Activated CD4-positive, alpha-beta T cell treated with anti-CD3 and anti-CD28 coated beads, Interleukin-2, Interleukin-6, amounts not matched to agents 100 ng/mL and 50 ng/mL, durations not matched to agents 16 hours and 8 hours (primary cell): ENCODE results near the gene ZNF26.
"Not testable (repeated sequence)": the region's sequence is repeated elsewhere in the genome, so short reads cannot be mapped to it uniquely, and the experiment has no call there.

ENCODE experiments used
- DNase-seq: peaks from one replicate; pipeline ENCODE4 v3.0.0-alpha.2; 2020

Gene ZNF26

GRCh38 chr12:132956011-132956788 is 30.0 kb upstream of the ZNF26 start, which contains the start of gene ZNF605:
TSS of gene ZNF605 (minus strand) at chr12:132956306. CDS start at chr12:132945635, 10,671 bp downstream.
- DNase-seq: peak; percentile 88

DNA sequence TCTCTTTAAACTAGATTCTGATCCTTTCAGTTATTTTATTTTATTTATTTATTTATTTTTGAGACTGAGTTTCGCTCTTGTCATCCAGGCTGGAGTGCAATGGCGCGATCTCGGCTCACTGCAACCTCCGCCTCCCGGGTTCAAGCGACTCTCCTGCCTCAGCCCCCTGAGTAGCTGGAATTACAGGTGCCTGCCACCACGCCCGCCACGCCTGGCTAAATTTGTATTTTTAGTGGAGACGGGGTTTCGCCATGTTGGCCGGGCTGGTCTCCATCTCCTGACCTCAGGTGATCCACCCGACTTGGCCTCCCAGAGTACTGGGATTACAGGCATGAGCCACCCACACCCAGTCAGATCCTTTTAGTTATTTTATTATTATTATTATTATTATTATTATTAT is 24.4 kb upstream of the ZNF26 start:
- not testable (repeated sequence) for DNase-seq

DNA sequence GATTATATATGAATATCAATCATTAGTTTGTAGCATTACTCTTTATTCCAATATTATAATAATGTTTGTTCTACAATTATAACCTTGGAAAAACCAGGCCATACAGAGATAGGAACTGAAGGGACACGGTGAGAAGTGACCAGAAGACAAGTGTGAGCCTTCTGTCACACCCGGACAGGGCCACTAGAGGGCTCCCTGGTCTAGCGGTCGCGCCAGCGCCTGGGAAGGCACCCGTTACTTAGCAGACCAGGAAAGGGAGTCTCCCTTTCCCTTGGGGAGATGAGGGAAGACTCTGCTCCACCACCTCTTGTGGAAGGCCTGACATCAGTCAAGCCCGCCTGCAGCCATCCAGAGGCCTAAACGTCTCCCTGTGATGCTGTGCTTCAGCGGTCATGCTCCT is 22.2 kb upstream of the ZNF26 start:
- DNase-seq: peak; percentile 14

- DNase-seq: no peak
Observed at GRCh38 chr12:132965796-132966195, 20.4 kb upstream of the ZNF26 start.

- no peak for DNase-seq
Observed at GRCh38 chr12:132966676-132967415, 19.3 kb upstream of the ZNF26 start.

GRCh38 chr12:132967736-132968135 is 18.4 kb upstream of the ZNF26 start:
- DNase-seq: no peak

DNA sequence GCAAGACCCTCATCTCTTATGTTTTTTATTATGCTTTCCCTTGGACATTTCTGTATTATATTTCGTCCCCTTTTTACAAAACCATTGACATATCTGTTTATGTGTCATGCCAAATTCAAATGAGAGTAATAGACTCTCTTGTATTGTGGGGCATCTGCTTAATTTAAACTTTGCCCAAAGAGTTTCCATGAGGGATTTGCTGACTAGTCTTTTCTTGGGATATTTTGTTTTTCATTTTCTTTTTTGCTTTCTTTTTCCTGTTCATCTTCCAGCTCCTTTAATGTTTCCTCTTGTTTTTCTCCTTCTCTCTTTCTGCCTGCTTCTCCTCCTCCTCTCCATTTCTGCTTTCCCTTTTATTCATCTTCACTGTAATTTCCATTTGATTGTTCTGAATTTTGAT is 13.8 kb upstream of the ZNF26 start:
- no peak for DNase-seq

- DNase-seq: peak; percentile 36
Observed at GRCh38 chr12:132976870-132977269, 9.3 kb upstream of the ZNF26 start.

DNA sequence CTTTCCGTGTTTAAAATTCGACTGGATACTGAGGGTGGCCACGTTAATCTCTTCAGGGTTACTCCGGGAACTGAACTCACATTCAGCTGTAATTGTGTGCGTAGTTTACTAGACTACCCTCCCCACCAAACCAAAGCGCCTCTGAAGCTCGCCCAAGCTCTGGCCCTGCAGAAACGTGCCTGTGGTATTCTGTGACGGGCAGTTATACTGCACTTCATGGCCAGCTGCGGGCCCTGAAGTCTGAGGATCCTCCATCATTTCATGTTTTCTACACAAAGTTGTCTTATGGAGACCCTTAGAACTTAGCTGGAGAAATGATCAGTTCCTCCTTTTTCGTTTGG is 688 bp downstream of the ZNF26 start:
- DNase-seq: no peak

DNA sequence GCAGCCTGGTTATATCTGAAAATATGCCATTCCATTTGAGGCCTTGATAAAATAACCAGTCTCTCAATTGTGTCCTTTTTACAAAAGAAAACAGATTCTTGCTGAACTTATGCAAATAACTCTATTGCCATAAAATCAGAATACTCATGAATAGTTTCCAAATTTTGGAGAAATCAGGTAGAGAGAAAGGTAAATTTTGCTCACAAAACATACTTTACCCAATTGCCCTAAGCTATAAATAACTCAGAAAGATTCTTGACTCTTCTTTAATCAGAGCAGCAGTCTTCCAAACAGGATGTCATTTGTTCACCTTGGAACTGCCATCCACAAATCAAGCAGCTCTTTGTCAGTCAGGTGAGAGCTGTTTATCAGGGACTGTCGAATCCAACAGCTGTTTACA is 12.6 kb downstream of the ZNF26 start:
- DNase-seq: no peak

DNA sequence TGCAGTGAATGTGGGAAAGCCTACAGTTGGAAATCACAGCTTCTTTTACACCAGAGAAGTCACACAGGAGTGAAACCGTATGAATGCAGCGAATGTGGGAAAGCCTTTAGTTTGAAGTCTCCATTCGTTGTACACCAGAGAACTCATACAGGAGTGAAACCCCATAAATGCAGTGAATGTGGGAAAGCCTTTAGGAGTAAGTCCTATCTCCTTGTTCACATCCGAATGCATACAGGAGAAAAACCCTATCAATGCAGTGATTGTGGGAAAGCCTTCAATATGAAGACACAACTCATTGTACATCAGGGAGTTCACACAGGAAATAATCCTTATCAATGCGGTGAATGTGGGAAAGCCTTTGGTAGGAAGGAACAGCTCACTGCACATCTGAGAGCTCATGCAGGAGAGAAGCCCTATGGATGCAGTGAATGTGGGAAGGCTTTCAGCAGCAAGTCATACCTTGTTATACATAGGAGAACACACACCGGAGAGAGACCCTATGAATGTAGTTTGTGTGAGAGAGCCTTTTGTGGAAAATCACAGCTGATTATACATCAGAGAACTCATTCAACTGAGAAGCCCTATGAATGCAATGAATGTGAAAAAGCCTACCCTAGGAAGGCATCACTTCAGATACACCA is 24.6 kb downstream of the ZNF26 start:
- DNase-seq: no peak

DNA sequence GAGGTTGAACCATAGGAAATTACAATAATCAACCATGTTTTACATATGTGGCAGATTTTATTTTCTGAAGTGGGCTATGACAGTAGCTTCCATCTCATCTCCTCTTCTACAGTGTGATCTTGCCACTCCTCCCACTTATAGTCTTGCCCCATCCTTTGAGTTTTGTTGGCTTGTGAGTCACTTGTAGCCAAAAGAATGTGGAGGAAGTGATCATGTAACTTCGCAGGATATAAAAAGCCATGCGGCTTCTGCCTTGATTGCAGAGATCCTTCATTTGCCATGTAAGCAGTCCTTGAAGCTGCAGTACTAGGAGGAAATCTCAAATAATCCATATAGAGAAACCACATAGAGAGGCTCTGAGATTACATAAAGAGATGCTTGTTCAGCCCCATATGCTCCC is 37.4 kb downstream of the ZNF26 start:
- no peak for DNase-seq

- DNase-seq: no peak
Observed at GRCh38 chr12:133026996-133027395, 40.8 kb downstream of the ZNF26 start.

- peak; percentile 97 for DNase-seq
Observed at GRCh38 chr12:133037207-133038005, 51.2 kb downstream of the ZNF26 start, which contains the start of gene ZNF84. TSS of gene ZNF84 (plus strand) at chr12:133037509. CDS start at chr12:133041468, 3,959 bp downstream.

DNA sequence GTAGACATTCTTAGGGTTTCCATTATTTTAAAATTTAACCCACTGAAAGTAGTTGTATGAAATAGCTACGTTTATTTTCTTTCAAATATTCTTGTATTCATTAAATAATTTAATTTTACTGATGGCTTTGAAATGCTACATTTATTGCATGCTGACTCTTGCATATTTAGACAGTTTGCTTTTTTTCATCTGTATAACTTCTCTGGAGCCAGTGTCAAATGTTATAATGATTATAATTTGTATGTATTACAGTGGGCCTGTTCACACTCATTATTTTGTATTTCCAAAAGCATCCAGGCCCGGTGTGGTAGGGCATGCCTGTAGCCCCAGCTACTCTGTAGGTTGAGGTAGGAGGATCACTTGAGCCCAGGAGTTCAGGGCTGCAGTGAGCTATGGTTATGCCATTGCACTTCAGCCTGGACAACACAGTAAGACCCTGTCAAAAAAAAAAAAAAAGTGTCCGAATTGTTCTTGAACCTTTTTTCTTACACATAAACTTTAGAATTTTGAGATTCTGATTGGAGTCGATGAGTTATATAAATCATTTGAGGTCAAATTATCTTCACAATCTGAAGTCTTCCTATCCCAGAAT is 52.0 kb downstream of the ZNF26 start:
- DNase-seq: no peak

- no peak for DNase-seq
Observed at GRCh38 chr12:133046698-133047097, 60.5 kb downstream of the ZNF26 start.

GRCh38 chr12:133057446-133057845 is 71.3 kb downstream of the ZNF26 start:
- DNase-seq: no peak

DNA sequence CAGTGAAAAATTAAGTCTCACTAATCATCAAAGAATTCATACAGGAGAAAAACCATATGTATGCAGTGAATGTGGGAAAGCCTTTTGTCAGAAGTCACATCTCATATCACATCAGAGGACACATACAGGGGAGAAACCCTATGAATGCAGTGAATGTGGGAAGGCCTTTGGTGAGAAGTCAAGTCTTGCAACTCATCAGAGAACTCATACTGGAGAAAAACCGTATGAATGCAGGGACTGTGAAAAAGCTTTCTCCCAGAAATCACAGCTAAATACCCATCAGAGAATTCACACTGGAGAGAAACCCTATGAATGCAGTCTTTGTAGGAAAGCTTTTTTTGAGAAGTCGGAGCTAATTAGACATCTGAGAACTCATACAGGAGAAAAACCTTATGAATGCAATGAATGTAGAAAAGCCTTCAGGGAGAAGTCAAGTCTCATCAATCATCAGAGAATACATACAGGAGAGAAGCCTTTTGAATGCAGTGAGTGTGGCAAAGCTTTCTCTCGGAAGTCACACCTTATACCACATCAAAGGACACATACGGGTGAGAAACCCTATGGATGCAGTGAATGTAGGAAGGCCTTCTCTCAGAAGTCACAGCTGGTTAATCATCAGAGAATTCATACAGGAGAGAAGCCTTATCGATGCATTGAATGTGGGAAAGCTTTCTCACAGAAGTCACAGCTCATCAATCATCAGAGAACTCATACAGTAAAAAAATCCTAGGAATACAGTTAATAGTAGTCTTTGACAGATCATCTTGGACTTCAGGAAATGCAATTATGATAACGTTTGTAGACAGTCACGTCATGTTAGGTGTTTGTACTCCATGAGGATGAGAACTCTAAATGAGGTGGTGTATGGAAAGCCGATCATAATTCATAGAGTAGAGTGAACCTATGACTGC is 72.3 kb downstream of the ZNF26 start:
- DNase-seq: no peak

- DNase-seq: no peak
Observed at GRCh38 chr12:133061954-133062353, 75.8 kb downstream of the ZNF26 start.

DNA sequence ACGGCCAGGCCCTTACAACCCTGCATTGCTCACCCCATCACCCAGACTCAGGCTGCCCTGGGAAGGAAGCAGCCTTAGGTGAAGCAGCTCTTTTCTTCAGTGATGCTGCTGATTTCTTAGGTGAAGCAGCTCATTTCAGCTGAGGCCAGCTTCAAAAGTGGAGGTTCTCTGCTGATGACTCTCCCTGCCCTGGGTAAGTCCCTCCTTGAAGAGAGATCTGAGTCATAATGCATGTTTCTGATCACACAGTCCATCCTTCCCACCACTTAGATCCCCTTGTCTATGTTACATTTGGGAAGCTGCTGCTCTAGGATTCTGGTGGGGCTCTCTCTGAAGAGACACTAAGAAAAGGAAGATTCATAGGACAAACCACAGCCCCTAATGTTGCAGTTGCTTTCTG is 77.4 kb downstream of the ZNF26 start:
- DNase-seq: no peak

DNA sequence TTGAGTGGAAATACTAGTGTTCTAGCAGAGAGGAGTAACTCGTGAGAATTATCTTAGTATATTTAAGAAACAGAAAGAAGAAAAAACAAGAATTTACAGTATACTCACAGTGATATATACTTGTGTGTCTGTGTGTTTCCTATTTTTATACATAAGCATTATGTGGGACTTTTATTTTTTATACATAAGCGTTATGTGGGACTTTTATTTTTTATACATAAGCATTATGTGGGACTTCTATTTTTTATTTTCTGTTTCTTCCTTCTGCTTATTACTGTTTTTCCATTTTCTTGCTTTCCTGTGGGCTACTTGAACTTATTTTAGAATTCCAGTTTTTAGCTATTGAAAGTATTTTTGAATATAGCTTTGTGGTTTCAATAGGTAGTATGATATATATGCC is 87.7 kb downstream of the ZNF26 start:
- no peak for DNase-seq
